ENCODE results near the gene IPPK.

Gene IPPK

GRCh38 chr9:92660266-92660665, 9.7 kb downstream of the IPPK start:
- no peak for DNase-seq (ENCODE audit: extremely low spot score)
- ChIA-PET CTCF (interaction anchor here (0.7 to 1.8 kb wide), 6 partner anchors 8 to 526 kb away, joined by 3 to 5 read pairs (median 3); no protein-coding TSS in a partner anchor), POLR2A (no interaction called here)
- TF ChIP-seq, protein P1, sequence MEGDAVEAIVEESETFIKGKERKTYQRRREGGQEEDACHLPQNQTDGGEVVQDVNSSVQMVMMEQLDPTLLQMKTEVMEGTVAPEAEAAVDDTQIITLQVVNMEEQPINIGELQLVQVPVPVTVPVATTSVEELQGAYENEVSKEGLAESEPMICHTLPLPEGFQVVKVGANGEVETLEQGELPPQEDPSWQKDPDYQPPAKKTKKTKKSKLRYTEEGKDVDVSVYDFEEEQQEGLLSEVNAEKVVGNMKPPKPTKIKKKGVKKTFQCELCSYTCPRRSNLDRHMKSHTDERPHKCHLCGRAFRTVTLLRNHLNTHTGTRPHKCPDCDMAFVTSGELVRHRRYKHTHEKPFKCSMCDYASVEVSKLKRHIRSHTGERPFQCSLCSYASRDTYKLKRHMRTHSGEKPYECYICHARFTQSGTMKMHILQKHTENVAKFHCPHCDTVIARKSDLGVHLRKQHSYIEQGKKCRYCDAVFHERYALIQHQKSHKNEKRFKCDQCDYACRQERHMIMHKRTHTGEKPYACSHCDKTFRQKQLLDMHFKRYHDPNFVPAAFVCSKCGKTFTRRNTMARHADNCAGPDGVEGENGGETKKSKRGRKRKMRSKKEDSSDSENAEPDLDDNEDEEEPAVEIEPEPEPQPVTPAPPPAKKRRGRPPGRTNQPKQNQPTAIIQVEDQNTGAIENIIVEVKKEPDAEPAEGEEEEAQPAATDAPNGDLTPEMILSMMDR (IDR thresholded peaks at IDR 0.05; ENCODE audit: control extremely low read depth, extremely low read depth, low read depth, missing control alignments): no peak

GRCh38 chr9:92659601-92660000, 10.3 kb downstream of the IPPK start:
- ChIA-PET CTCF (interaction anchor here (0.9 to 1.8 kb wide), 6 partner anchors 9 to 525 kb away, joined by 3 to 5 read pairs (median 4); no protein-coding TSS in a partner anchor), POLR2A (no interaction called here)
- no peak for DNase-seq (ENCODE audit: extremely low spot score)
- TF ChIP-seq, protein P1 (IDR thresholded peaks at IDR 0.05; ENCODE audit: control extremely low read depth, extremely low read depth, low read depth, missing control alignments): no peak

DNA sequence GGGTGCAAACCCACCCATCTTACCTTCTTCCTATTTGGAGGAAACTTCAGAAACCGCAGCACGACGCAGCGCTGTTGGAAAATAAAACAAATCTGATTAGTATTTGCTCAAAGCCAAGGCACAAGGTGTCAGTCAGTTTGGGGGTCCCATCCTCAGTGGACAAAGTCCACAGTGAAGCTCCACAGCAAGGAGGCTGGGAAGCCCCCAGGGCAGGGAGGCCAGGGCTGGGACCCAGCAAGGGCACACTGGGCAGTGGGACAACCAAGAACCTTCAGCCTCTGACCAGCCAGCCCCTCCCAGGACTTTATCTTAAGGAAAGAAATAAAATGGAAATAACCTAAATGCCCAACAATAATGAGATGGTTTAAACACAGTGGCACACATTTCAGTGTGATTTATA, 11.3 kb downstream of the IPPK start:
- DNase-seq (ENCODE audit: extremely low spot score): no peak

DNA sequence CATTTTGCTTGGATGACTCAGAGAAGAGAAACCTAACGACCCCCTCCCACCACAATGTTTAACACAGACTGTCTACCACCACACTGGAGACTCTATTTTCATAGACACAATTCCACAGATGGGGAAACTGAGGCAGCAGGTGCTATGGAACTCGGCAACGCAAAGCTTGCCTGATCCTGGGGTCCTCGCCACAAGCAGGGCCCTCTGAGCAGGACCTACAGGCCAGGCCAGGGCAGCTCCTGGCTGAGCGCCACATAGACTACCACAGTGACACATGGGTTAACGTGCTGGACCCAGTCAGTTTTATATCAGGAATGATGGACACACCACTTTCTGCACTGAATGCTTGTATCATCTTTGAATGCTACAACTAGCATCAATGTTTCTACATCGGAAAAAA, 11.8 kb downstream of the IPPK start:
- TF ChIP-seq, protein P1 (IDR thresholded peaks at IDR 0.05; ENCODE audit: control extremely low read depth, extremely low read depth, low read depth, missing control alignments): no peak
- DNase-seq (ENCODE audit: extremely low spot score): no peak
- ChIA-PET POLR2A (no interaction called here), CTCF (interaction anchor here (1.0 to 1.3 kb wide), 2 partner anchors 24 to 133 kb away, joined by 3 to 4 read pairs; no protein-coding TSS in a partner anchor)

More for the DNA sequence above, 11.3 kb downstream of the IPPK start:
- ChIA-PET POLR2A (no interaction called here), CTCF (interaction anchor here (1.0 to 1.8 kb wide), 3 partner anchors 25 to 518 kb away, joined by 3 to 5 read pairs (median 4); no protein-coding TSS in a partner anchor)
- TF ChIP-seq, protein P1 (IDR thresholded peaks at IDR 0.05; ENCODE audit: control extremely low read depth, extremely low read depth, low read depth, missing control alignments): no peak

- ChIA-PET CTCF (interaction anchor here (1.0 to 1.3 kb wide), 2 partner anchors 24 to 134 kb away, joined by 3 to 4 read pairs; no protein-coding TSS in a partner anchor), POLR2A (no interaction called here)
- TF ChIP-seq, protein P1 (IDR thresholded peaks at IDR 0.05; ENCODE audit: control extremely low read depth, extremely low read depth, low read depth, missing control alignments): no peak
- no peak for DNase-seq (ENCODE audit: extremely low spot score)
These were observed 12.4 kb downstream of the IPPK start for GRCh38 chr9:92657296-92658094.

DNA sequence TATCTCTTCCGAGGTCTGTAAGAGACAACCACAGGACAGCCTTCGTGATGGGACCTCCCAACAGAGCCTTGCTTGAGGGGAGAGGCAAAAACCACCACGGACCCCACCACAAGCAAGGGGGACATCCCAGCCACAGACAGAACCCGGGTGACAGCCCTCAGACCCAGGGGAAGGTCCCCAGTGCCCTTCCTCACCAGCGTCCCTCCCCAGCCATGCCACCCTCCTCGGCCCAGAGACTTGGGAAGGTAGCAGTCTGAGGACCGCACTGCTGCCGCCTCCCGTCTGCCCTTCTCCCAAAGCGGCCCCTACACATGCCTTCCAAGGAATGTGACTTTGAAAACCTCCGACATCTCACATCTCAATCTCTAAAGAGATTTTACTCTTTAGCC, 13.4 kb downstream of the IPPK start:
- POLR2A ChIA-PET: no interaction called here
- no peak for DNase-seq (ENCODE audit: extremely low spot score)
- TF ChIP-seq, protein P1 (IDR thresholded peaks at IDR 0.05; ENCODE audit: control extremely low read depth, extremely low read depth, low read depth, missing control alignments): no peak
- CTCF ChIA-PET: no interaction called here

All from GM10248 (cell line).